Panc1 (cell line): ENCODE measurements around the gene SLC27A5. TPM values are rescaled to one million over a fixed set of nuclear protein-coding genes. Genes with fewer than 3 reads are reported as not detected.

Source experiments
- ATAC-seq: fragments of 200-7000 bp; cut with Tn5 transposase; 2 replicates; pipeline ENCODE4 v1.9.1; 2020; ENCODE audit warnings: mild to moderate bottlenecking, moderate library complexity
- BruUV-seq: library from RNA; stranded (reverse); fragments of 400-500 nt; replicated peaks from 2 replicates; lab custom pipeline; 2021; lab: Mats Ljungman, UMichigan
- CTCF ChIA-PET: fragments of 300-600 bp; sonication (Branson Sonifier 250); formaldehyde crosslinking; loops from one replicate; lab custom pipeline; 2022; ENCODE audit warnings: antibody characterized with exemption; lab: Charles Lee
- POLR2A ChIA-PET: fragments of 300-600 bp; sonication (Branson Sonifier 250); formaldehyde crosslinking; loops from one replicate; lab custom pipeline; 2022; ENCODE audit warnings: antibody characterized with exemption; lab: Charles Lee
- DNase-seq: peaks from one replicate; pipeline ENCODE4 v3.0.0-alpha.2; 2010; ENCODE audit warnings: low read depth, low spot score
- H3K27ac ChIP-seq: 2 replicates; pipeline ENCODE4 v1.5.1; 2011; ENCODE audit warnings: mild to moderate bottlenecking, low read length, inconsistent platforms
- H3K27me3 ChIP-seq: fragments of 200-500 bp; sonication (Bioruptor generic); 2 replicates; pipeline ENCODE4 v1.6.0; 2014; ENCODE audit warnings: low read length, inconsistent platforms; ENCODE audit not compliant: control insufficient read depth, insufficient read depth
- H3K36me3 ChIP-seq: fragments of 200-500 bp; sonication (Bioruptor generic); 2 replicates; pipeline ENCODE4 v1.5.1; 2014; ENCODE audit warnings: inconsistent platforms, mild to moderate bottlenecking, low read length, moderate library complexity; ENCODE audit not compliant: control insufficient read depth, insufficient read depth
- H3K4me1 ChIP-seq: 2 replicates; pipeline ENCODE4 v1.5.1; 2011; ENCODE audit warnings: inconsistent platforms, mild to moderate bottlenecking, low read length, moderate library complexity; ENCODE audit not compliant: control insufficient read depth, insufficient read depth
- H3K4me3 ChIP-seq, 2 experiments: 2 replicates each; pipeline ENCODE4 v1.5.1; 2011 to 2012; ENCODE audit warnings: low read depth in 2 of 2, low read length in 2 of 2, mild to moderate bottlenecking in 2 of 2, inconsistent platforms in 1 of 2, moderate library complexity in 1 of 2
- H3K9me3 ChIP-seq: fragments of 200-500 bp; sonication (Bioruptor generic); 2 replicates; pipeline ENCODE4 v1.5.1; 2014; ENCODE audit warnings: low read depth, mild to moderate bottlenecking, inconsistent platforms, low read length, moderate library complexity; ENCODE audit not compliant: control insufficient read depth, insufficient read depth
- CTCF ChIP-seq: fragments of 450-650 bp; IDR thresholded peaks from 2 replicates; pipeline ENCODE4 v1.5.1; 2017; ENCODE audit warnings: mild to moderate bottlenecking
- POLR2AphosphoS5 ChIP-seq: IDR thresholded peaks from 2 replicates; pipeline ENCODE4 v1.6.1; 2012; ENCODE audit warnings: mild to moderate bottlenecking, low read depth, low read length, moderate library complexity
- TCF7L2 ChIP-seq: IDR thresholded peaks from 2 replicates; pipeline ENCODE4 v1.6.1; 2011; ENCODE audit warnings: mild to moderate bottlenecking, low read depth, low read length, inconsistent platforms
- in situ Hi-C: cut with HindIII; loops from 2 replicates; pipeline ENCODE4 v1.10.0; 2016; ENCODE audit warnings: low sequenced_read_pairs, low pct_unique_long_range_greater_than_20kb
- intact Hi-C: fragments of 100-400 bp; cut with micrococcal nuclease; formaldehyde crosslinking; loops from one replicate; pipeline ENCODE4 v1.10.0; 2022; ENCODE audit not compliant: unreplicated experiment
- total RNA-seq: library from RNA; stranded (reverse); gene quantifications from one replicate; pipeline ENCODE4 v1.2.1, GENCODE V29; 2021; ENCODE audit not compliant: unreplicated experiment
- TF ChIP-seq, protein P1 (sequence below), 2 experiments: IDR thresholded peaks; 2 replicates each; pipeline ENCODE4 v1.6.1; 2011 to 2012; ENCODE audit warnings: low read depth in 2 of 2, control low read depth in 1 of 2, low read length in 1 of 2, mild to moderate bottlenecking in 1 of 2, moderate library complexity in 1 of 2; ENCODE audit not compliant: insufficient read depth in 1 of 2

SLC27A5 gene
- total RNA-seq, 1 experiment from 2014 or later, result 10.7 TPM

GRCh38 chr19:58499021-58499927, 12.5 kb downstream of the SLC27A5 start:
- no peaks in the 10 kb centered on the region for H3K27me3 ChIP-seq
- intact Hi-C loops, result no loop called here
- peaks cover 6% of the 10 kb centered on the region; the same call in 1 of the 2 replicates for H3K4me1 ChIP-seq
- in situ Hi-C loops, result no loop called here
- ChIA-PET CTCF (no interaction called here), POLR2A (interaction anchor here (1.0 kb wide), 1 partner anchor 9 kb away, joined by 3 read pairs; no protein-coding TSS in a partner anchor)
- H3K9me3 ChIP-seq, result no peaks in the 10 kb centered on the region
- peak overlapping the region; percentile 65 to 83 for H3K4me3 ChIP-seq
- TF ChIP-seq CTCF (no peak), TCF7L2 (no peak; the same call in 1 of the 2 replicates), POLR2AphosphoS5 (peak; percentile 88)
- TF ChIP-seq, protein P1, sequence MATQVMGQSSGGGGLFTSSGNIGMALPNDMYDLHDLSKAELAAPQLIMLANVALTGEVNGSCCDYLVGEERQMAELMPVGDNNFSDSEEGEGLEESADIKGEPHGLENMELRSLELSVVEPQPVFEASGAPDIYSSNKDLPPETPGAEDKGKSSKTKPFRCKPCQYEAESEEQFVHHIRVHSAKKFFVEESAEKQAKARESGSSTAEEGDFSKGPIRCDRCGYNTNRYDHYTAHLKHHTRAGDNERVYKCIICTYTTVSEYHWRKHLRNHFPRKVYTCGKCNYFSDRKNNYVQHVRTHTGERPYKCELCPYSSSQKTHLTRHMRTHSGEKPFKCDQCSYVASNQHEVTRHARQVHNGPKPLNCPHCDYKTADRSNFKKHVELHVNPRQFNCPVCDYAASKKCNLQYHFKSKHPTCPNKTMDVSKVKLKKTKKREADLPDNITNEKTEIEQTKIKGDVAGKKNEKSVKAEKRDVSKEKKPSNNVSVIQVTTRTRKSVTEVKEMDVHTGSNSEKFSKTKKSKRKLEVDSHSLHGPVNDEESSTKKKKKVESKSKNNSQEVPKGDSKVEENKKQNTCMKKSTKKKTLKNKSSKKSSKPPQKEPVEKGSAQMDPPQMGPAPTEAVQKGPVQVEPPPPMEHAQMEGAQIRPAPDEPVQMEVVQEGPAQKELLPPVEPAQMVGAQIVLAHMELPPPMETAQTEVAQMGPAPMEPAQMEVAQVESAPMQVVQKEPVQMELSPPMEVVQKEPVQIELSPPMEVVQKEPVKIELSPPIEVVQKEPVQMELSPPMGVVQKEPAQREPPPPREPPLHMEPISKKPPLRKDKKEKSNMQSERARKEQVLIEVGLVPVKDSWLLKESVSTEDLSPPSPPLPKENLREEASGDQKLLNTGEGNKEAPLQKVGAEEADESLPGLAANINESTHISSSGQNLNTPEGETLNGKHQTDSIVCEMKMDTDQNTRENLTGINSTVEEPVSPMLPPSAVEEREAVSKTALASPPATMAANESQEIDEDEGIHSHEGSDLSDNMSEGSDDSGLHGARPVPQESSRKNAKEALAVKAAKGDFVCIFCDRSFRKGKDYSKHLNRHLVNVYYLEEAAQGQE (IDR thresholded peaks at IDR 0.05; ENCODE audit: insufficient read depth in 1 of 2, low read depth in 2 of 2, low read length in 1 of 2), result peak in 1 of 2 experiments; percentile 67; a peak in 1 of 4 replicates
- no TSS peak for BruUV-seq
- ATAC-seq (peak; percentile 99), DNase-seq (peak; percentile 89)
- H3K27ac ChIP-seq, result peak overlapping the region; percentile 98
- H3K36me3 ChIP-seq, result peaks cover 3% of the 10 kb centered on the region; the same call in 1 of the 2 replicates

- Histone ChIP-seq H3K9me3 (no peaks in the 10 kb centered on the region), H3K4me3 (peak overlapping the region; percentile 65 to 83), H3K36me3 (peaks cover 3% of the 10 kb centered on the region; the same call in 1 of the 2 replicates), H3K27ac (peak overlapping the region; percentile 85), H3K4me1 (peaks cover 6% of the 10 kb centered on the region; the same call in 1 of the 2 replicates), H3K27me3 (no peaks in the 10 kb centered on the region)
- DNase-seq, result no peak
- ATAC-seq, result no peak; the same call in 1 of the 2 replicates
- intact Hi-C loops, result no loop called here
- CTCF ChIA-PET, result no interaction called here
- in situ Hi-C loops, result no loop called here
- POLR2A ChIA-PET, result interaction anchor here (1.0 kb wide), 1 partner anchor 10 kb away, joined by 3 read pairs; no protein-coding TSS in a partner anchor
- no TSS peak for BruUV-seq
- TF ChIP-seq TCF7L2, result no peak
Observed at GRCh38 chr19:58498316-58499020, 13.3 kb downstream of the SLC27A5 start.
